ENCODE measurements around the gene FOS.

The FOS gene

GRCh38 chr14:75292101-75292563 lies 13.5 kb downstream of the FOS start:
- H3K4me3 ChIP-seq (replicated peaks in 1 of 2; ENCODE audit: low read depth in 2 of 2, low read length in 2 of 2) = no peak overlapping the region
- no peak for DNase-seq (ENCODE audit: low read depth in 2 of 2)
- TF ChIP-seq CTCF (IDR thresholded peaks at IDR 0.05; ENCODE audit: low read depth, low read length) = no peak

- no peak for DNase-seq (ENCODE audit: low read depth in 2 of 2)
- no peak for TF ChIP-seq CTCF (IDR thresholded peaks at IDR 0.05; ENCODE audit: low read depth, low read length)
Measured at GRCh38 chr14:75292886-75293285, 14.3 kb downstream of the FOS start.

GRCh38 chr14:75293920-75294648 lies 15.5 kb downstream of the FOS start:
- peak; percentile 97 to 99 for DNase-seq (ENCODE audit: low read depth in 2 of 2)
- TF ChIP-seq CTCF (IDR thresholded peaks at IDR 0.05; ENCODE audit: low read depth, low read length) = no peak
- peak overlapping the region; percentile 61 to 71 for H3K4me3 ChIP-seq (replicated peaks in 1 of 2; ENCODE audit: low read depth in 2 of 2, low read length in 2 of 2)

More at GRCh38 chr14:75292886-75293285, 14.3 kb downstream of the FOS start:
- H3K4me3 ChIP-seq (replicated peaks in 1 of 2; ENCODE audit: low read depth in 2 of 2, low read length in 2 of 2) = no peak overlapping the region

- peak; percentile 9 to 37 for DNase-seq (ENCODE audit: low read depth in 2 of 2)
- no peak for TF ChIP-seq CTCF (IDR thresholded peaks at IDR 0.05; ENCODE audit: low read depth, low read length)
- peak overlapping the region; percentile 61 to 71 for H3K4me3 ChIP-seq (replicated peaks in 1 of 2; ENCODE audit: low read depth in 2 of 2, low read length in 2 of 2)
Measured at GRCh38 chr14:75294649-75295033, 16.0 kb downstream of the FOS start.

GRCh38 chr14:75295061-75295461 lies 16.4 kb downstream of the FOS start:
- peak; percentile 50 to 92 for DNase-seq (ENCODE audit: low read depth in 2 of 2)
- H3K4me3 ChIP-seq (replicated peaks in 1 of 2; ENCODE audit: low read depth in 2 of 2, low read length in 2 of 2) = peak overlapping the region; percentile 61 to 71
- TF ChIP-seq CTCF (IDR thresholded peaks at IDR 0.05; ENCODE audit: low read depth, low read length) = no peak

- TF ChIP-seq CTCF (IDR thresholded peaks at IDR 0.05; ENCODE audit: low read depth, low read length) = peak; percentile 97
- peak; percentile 81 to 88 for DNase-seq (ENCODE audit: low read depth in 2 of 2)
- H3K4me3 ChIP-seq (replicated peaks in 1 of 2; ENCODE audit: low read depth in 2 of 2, low read length in 2 of 2) = peak overlapping the region; percentile 25 to 71
Measured at GRCh38 chr14:75295491-75296345, 17.1 kb downstream of the FOS start.
